Transverse colon (tissue), 4 donors: ENCODE results near the gene CCDC7.

Source experiments
- EP300 ChIP-seq: sonication (generic); formaldehyde crosslinking; IDR thresholded peaks from one replicate; pipeline ENCODE4 v1.6.1; 2017; ENCODE audit warnings: antibody characterized with exemption, low read depth
- POLR2AphosphoS5 ChIP-seq, 3 donors: sonication (generic); formaldehyde crosslinking; IDR thresholded peaks; one replicate each; pipeline ENCODE4 v1.6.1; 2016; ENCODE audit warnings: antibody characterized with exemption in 3 of 3
- TF ChIP-seq, protein P1 (sequence below), 5 experiments: fragments of 200-600 bp in 3 of 5; fragments of 450-650 bp in 2 of 5; sonication (generic) in 3 of 5; IDR thresholded peaks; 1 replicate in 2 of 5; 2 replicates in 3 of 5; pipeline ENCODE4 v1.5.1; 2016 to 2017; ENCODE audit warnings: antibody characterized with exemption in 5 of 5, inconsistent platforms in 3 of 5, mild to moderate bottlenecking in 2 of 5, moderate library complexity in 1 of 5

DNA sequence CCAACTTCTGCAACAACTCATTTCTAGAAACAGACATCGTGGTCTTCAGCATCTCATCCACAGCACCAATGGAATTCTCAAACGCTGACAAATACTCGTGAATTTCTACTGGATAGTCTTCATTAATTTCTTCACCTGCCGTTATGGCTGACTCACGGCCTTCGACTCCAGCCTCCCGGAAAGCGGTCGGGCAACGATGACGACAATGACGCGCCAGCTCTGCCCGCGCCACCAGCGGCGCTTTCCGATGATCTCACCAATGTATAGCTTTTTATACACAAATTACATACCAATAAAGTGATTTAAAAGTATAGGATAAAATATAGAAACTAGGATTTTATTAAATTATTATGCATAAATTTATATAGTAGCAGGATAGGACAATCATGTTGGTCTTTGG, 65.7 kb downstream of the CCDC7 start:
- TF ChIP-seq, protein P1, sequence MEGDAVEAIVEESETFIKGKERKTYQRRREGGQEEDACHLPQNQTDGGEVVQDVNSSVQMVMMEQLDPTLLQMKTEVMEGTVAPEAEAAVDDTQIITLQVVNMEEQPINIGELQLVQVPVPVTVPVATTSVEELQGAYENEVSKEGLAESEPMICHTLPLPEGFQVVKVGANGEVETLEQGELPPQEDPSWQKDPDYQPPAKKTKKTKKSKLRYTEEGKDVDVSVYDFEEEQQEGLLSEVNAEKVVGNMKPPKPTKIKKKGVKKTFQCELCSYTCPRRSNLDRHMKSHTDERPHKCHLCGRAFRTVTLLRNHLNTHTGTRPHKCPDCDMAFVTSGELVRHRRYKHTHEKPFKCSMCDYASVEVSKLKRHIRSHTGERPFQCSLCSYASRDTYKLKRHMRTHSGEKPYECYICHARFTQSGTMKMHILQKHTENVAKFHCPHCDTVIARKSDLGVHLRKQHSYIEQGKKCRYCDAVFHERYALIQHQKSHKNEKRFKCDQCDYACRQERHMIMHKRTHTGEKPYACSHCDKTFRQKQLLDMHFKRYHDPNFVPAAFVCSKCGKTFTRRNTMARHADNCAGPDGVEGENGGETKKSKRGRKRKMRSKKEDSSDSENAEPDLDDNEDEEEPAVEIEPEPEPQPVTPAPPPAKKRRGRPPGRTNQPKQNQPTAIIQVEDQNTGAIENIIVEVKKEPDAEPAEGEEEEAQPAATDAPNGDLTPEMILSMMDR (IDR thresholded peaks at IDR 0.05) = no peak
- TF ChIP-seq EP300 = no peak
- TF ChIP-seq POLR2AphosphoS5 (IDR thresholded peaks at IDR 0.05) = no peak
